Keratinocyte (primary cell): ENCODE results near the gene PGAM5. TPM values are rescaled to one million over a fixed set of nuclear protein-coding genes. Genes with fewer than 3 reads are reported as not detected.

Experiments
- DNase-seq: peaks from one replicate; pipeline ENCODE4 v3.0.0-alpha.2; 2011; ENCODE audit warnings: low read depth, missing footprints, low spot score
- FAIRE-seq: peaks from 2 replicates; lab custom pipeline; 2011; peaks lifted over from hg19 to GRCh38; lab: Jason Lieb, UNC
- H2AFZ ChIP-seq: 2 replicates; pipeline ENCODE4 v1.6.0; 2012; ENCODE audit warnings: low read length, control low read depth, inconsistent platforms; ENCODE audit not compliant: control insufficient read depth
- H3K27ac ChIP-seq: 2 replicates; pipeline ENCODE4 v1.5.1; 2011; ENCODE audit warnings: low read length; ENCODE audit not compliant: control insufficient read depth, insufficient read depth
- H3K27me3 ChIP-seq: 3 replicates; pipeline ENCODE4 v1.6.0; 2011; ENCODE audit warnings: low read length; ENCODE audit not compliant: control insufficient read depth, insufficient read depth; ENCODE audit errors: extremely low read depth
- H3K36me3 ChIP-seq, 2 experiments: 2 replicates in 1 of 2; 3 replicates in 1 of 2; pipeline ENCODE4 v1.5.1; 2011; ENCODE audit warnings: low read length in 2 of 2, mild to moderate bottlenecking in 1 of 2; ENCODE audit not compliant: control insufficient read depth in 2 of 2, insufficient read depth in 2 of 2; ENCODE audit errors: extremely low read depth in 1 of 2
- H3K4me1 ChIP-seq: 3 replicates; pipeline ENCODE4 v1.5.1; 2011; ENCODE audit warnings: low read length; ENCODE audit not compliant: control insufficient read depth, insufficient read depth; ENCODE audit errors: extremely low read depth
- H3K4me2 ChIP-seq: 3 replicates; pipeline ENCODE4 v1.6.0; 2011; ENCODE audit warnings: low read depth, low read length; ENCODE audit not compliant: control insufficient read depth, insufficient read depth; ENCODE audit errors: extremely low read depth
- H3K4me3 ChIP-seq, 3 experiments: fragments of 200-600 bp in 1 of 3; sonication (generic) in 1 of 3; 2 replicates in 2 of 3; 3 replicates in 1 of 3; pipeline ENCODE4 v1.5.1; 2011 to 2016; ENCODE audit warnings: low read length in 3 of 3, mild to moderate bottlenecking in 3 of 3, control low read depth in 2 of 3, inconsistent platforms in 1 of 3, low read depth in 1 of 3, mixed read lengths in 1 of 3, mixed run types in 1 of 3, moderate library complexity in 1 of 3; ENCODE audit not compliant: control insufficient read depth in 2 of 3, insufficient read depth in 2 of 3; ENCODE audit errors: extremely low read depth in 1 of 3
- H3K79me2 ChIP-seq: 2 replicates; pipeline ENCODE4 v1.6.0; 2012; ENCODE audit warnings: low read length; ENCODE audit not compliant: control insufficient read depth, insufficient read depth
- H3K9ac ChIP-seq: 3 replicates; pipeline ENCODE4 v1.6.0; 2011; ENCODE audit warnings: low read length; ENCODE audit not compliant: control insufficient read depth, insufficient read depth; ENCODE audit errors: extremely low read depth
- H3K9me1 ChIP-seq: 3 replicates; pipeline ENCODE4 v1.6.0; 2011; ENCODE audit warnings: low read length; ENCODE audit not compliant: control insufficient read depth, insufficient read depth; ENCODE audit errors: extremely low read depth
- H3K9me3 ChIP-seq: 2 replicates; pipeline ENCODE4 v1.5.1; 2012; ENCODE audit warnings: low read depth, low read length; ENCODE audit not compliant: control insufficient read depth
- H4K20me1 ChIP-seq: 3 replicates; pipeline ENCODE4 v1.6.0; 2011; ENCODE audit warnings: low read length; ENCODE audit not compliant: control insufficient read depth, insufficient read depth; ENCODE audit errors: extremely low read depth
- EZH2 ChIP-seq: IDR thresholded peaks from one replicate; pipeline ENCODE4 v1.6.1; 2012; ENCODE audit warnings: inconsistent platforms, mild to moderate bottlenecking, low read length, moderate library complexity
- dilution Hi-C: fragments of 300-500 bp; cut with MboI; formaldehyde crosslinking; loops from one replicate; pipeline ENCODE4 v1.7.0; 2020; ENCODE audit warnings: low sequenced_read_pairs; ENCODE audit not compliant: extremely low pct_ligation_motif_present
- polyA plus RNA-seq, 5 experiments: library from polyadenylated mRNA; depleted of rRNA in 3 of 5; stranded (reverse) in 3 of 5; stranded (forward) in 1 of 5; unstranded in 1 of 5; fragments of >200 nt; gene quantifications; 1 replicate in 1 of 5; 2 replicates in 3 of 5; 3 replicates in 1 of 5; pipeline versions ENCODE4 v1.2.1 to v1.2.3, GENCODE V29; 2011 to 2012; ENCODE audit warnings: missing spikeins in 2 of 5, low read depth in 1 of 5, low replicate concordance in 1 of 5
- TF ChIP-seq, protein P1 (sequence below), 3 experiments: IDR thresholded peaks in 1 of 3; conservative IDR thresholded peaks in 1 of 3; optimal IDR thresholded peaks in 1 of 3; 2 replicates in 2 of 3; 3 replicates in 1 of 3; pipeline versions ENCODE3 to v1.5.1; 2011; ENCODE audit warnings: low read length in 3 of 3, mild to moderate bottlenecking in 3 of 3, moderate library complexity in 2 of 3, control low read depth in 1 of 3, inconsistent platforms in 1 of 3; ENCODE audit not compliant: insufficient read depth in 2 of 3; ENCODE audit errors: extremely low read depth in 1 of 3

The PGAM5 gene
- polyA plus RNA-seq, 1 donor (not counting 4 experiments of a cell fraction or from before 2014, with no cell fraction given) = 31.5 TPM

- TF ChIP-seq, protein P1, sequence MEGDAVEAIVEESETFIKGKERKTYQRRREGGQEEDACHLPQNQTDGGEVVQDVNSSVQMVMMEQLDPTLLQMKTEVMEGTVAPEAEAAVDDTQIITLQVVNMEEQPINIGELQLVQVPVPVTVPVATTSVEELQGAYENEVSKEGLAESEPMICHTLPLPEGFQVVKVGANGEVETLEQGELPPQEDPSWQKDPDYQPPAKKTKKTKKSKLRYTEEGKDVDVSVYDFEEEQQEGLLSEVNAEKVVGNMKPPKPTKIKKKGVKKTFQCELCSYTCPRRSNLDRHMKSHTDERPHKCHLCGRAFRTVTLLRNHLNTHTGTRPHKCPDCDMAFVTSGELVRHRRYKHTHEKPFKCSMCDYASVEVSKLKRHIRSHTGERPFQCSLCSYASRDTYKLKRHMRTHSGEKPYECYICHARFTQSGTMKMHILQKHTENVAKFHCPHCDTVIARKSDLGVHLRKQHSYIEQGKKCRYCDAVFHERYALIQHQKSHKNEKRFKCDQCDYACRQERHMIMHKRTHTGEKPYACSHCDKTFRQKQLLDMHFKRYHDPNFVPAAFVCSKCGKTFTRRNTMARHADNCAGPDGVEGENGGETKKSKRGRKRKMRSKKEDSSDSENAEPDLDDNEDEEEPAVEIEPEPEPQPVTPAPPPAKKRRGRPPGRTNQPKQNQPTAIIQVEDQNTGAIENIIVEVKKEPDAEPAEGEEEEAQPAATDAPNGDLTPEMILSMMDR (optimal IDR thresholded peaks at IDR 0.05 in 1 of 3, IDR thresholded peaks at IDR 0.05 in 1 of 3, conservative IDR thresholded peaks at IDR 0.05 in 1 of 3; ENCODE audit: extremely low read depth in 1 of 3, insufficient read depth in 2 of 3, low read length in 3 of 3) = no peak
- no peak for TF ChIP-seq EZH2
- Histone ChIP-seq H4K20me1 (peaks cover 14% of the 10 kb centered on the region), H3K27ac (no peak overlapping the region), H3K9ac (no peak overlapping the region), H3K4me2 (no peak overlapping the region), H3K9me3 (no peaks in the 10 kb centered on the region), H3K36me3 (peaks cover 54 to 56% of the 10 kb centered on the region in 2 experiments), H3K4me3 (no peak overlapping the region), H3K4me1 (no peaks in the 10 kb centered on the region), H3K27me3 (no peaks in the 10 kb centered on the region), H3K9me1 (no peaks in the 10 kb centered on the region), H3K79me2 (peaks cover 29% of the 10 kb centered on the region), H2AFZ (no peak overlapping the region)
- dilution Hi-C loops = no loop called here
- no peak for DNase-seq
- no peak for FAIRE-seq
These were observed 24.9 kb downstream of the PGAM5 start for GRCh38 chr12:132735496-132735895.

GRCh38 chr12:132736378-132736777 lies 25.7 kb downstream of the PGAM5 start:
- peaks cover 57 to 58% of the 10 kb centered on the region in 2 experiments for H3K36me3 ChIP-seq
- H3K4me1 ChIP-seq = no peaks in the 10 kb centered on the region
- no peak overlapping the region for H3K4me3 ChIP-seq
- no peak overlapping the region for H3K4me2 ChIP-seq
- H3K27me3 ChIP-seq = no peaks in the 10 kb centered on the region
- TF ChIP-seq, protein P1 (optimal IDR thresholded peaks at IDR 0.05 in 1 of 3, IDR thresholded peaks at IDR 0.05 in 1 of 3, conservative IDR thresholded peaks at IDR 0.05 in 1 of 3; ENCODE audit: extremely low read depth in 1 of 3, insufficient read depth in 2 of 3, low read length in 3 of 3) = no peak
- TF ChIP-seq EZH2 = no peak
- H3K27ac ChIP-seq = no peak overlapping the region
- DNase-seq (no peak), FAIRE-seq (no peak)
- H3K9me1 ChIP-seq = no peaks in the 10 kb centered on the region
- dilution Hi-C loops = no loop called here
- H2AFZ ChIP-seq = no peak overlapping the region
- H3K9ac ChIP-seq = no peak overlapping the region
- no peaks in the 10 kb centered on the region for H3K9me3 ChIP-seq
- peaks cover 21% of the 10 kb centered on the region for H4K20me1 ChIP-seq
- peaks cover 36% of the 10 kb centered on the region for H3K79me2 ChIP-seq
